ENCODE results near the gene BTBD1.

GRCh38 chr15:83044156-83044555 is 22.9 kb downstream of the BTBD1 start:
- TF ChIP-seq CTCF (IDR thresholded peaks at IDR 0.05; ENCODE audit: insufficient read depth, low read length) (no peak), REST (IDR thresholded peaks at IDR 0.05; ENCODE audit: insufficient replicate concordance, low read depth) (no peak), GABPA (IDR thresholded peaks at IDR 0.05; ENCODE audit: low read depth) (no peak), POLR2AphosphoS5 (IDR thresholded peaks at IDR 0.05; ENCODE audit: low read depth) (no peak)

Measured in HL-60 (cell line).